ENCODE data around the gene SDS. TPM values are rescaled to one million over a fixed set of nuclear protein-coding genes. Genes with fewer than 3 reads are reported as not detected.

The SDS gene
- total RNA-seq, 1 experiment from 2014 or later: not detected

- Histone ChIP-seq H3K36me3 (ENCODE audit: insufficient read depth, low read length) (no peaks in the 10 kb centered on the region), H2AFZ (ENCODE audit: low read length) (no peak overlapping the region), H3K9ac (ENCODE audit: low read length) (no peak overlapping the region), H3K79me2 (ENCODE audit: low read length) (no peaks in the 10 kb centered on the region), H3K27me3 (ENCODE audit: low read length) (no peaks in the 10 kb centered on the region; the same call in 1 of the 2 replicates), H3K4me2 (ENCODE audit: low read depth, low read length, poor library complexity, severe bottlenecking) (no peak overlapping the region), H3K9me3 (ENCODE audit: low read length) (no peaks in the 10 kb centered on the region), H4K20me1 (ENCODE audit: insufficient read depth, low read depth, low read length) (no peaks in the 10 kb centered on the region; the same call in 1 of the 2 replicates), H3K27ac (ENCODE audit: low read length) (no peak overlapping the region), H3K9me2 (replicated peaks; ENCODE audit: insufficient read depth, low read length) (no peaks in the 10 kb centered on the region), H3K4me3 (ENCODE audit: low read length) (no peak overlapping the region), H3K4me1 (ENCODE audit: low read length) (no peaks in the 10 kb centered on the region)
- DNase-seq: no peak
Measured at GRCh38 chr12:113436586-113436985, 32.9 kb upstream of the SDS start.

GRCh38 chr12:113435367-113435766, 31.7 kb upstream of the SDS start:
- Histone ChIP-seq H3K9me2 (replicated peaks; ENCODE audit: insufficient read depth, low read length) (no peaks in the 10 kb centered on the region), H3K9me3 (ENCODE audit: low read length) (no peaks in the 10 kb centered on the region), H3K4me1 (ENCODE audit: low read length) (no peaks in the 10 kb centered on the region), H3K79me2 (ENCODE audit: low read length) (no peaks in the 10 kb centered on the region), H3K4me3 (ENCODE audit: low read length) (no peak overlapping the region), H3K27me3 (ENCODE audit: low read length) (no peaks in the 10 kb centered on the region; the same call in 1 of the 2 replicates), H3K27ac (ENCODE audit: low read length) (no peak overlapping the region), H3K36me3 (ENCODE audit: insufficient read depth, low read length) (no peaks in the 10 kb centered on the region), H2AFZ (ENCODE audit: low read length) (no peak overlapping the region), H4K20me1 (ENCODE audit: insufficient read depth, low read depth, low read length) (no peaks in the 10 kb centered on the region; the same call in 1 of the 2 replicates), H3K4me2 (ENCODE audit: low read depth, low read length, poor library complexity, severe bottlenecking) (no peak overlapping the region), H3K9ac (ENCODE audit: low read length) (no peak overlapping the region)
- DNase-seq: no peak

GRCh38 chr12:113432986-113433385, 29.3 kb upstream of the SDS start:
- no peak for DNase-seq
- H4K20me1 ChIP-seq (ENCODE audit: insufficient read depth, low read depth, low read length): no peaks in the 10 kb centered on the region
- no peak overlapping the region for H2AFZ ChIP-seq (ENCODE audit: low read length)
- no peaks in the 10 kb centered on the region for H3K4me1 ChIP-seq (ENCODE audit: low read length)
- no peaks in the 10 kb centered on the region for H3K79me2 ChIP-seq (ENCODE audit: low read length)
- no peaks in the 10 kb centered on the region for H3K9me3 ChIP-seq (ENCODE audit: low read length)
- no peak overlapping the region for H3K4me2 ChIP-seq (ENCODE audit: low read depth, low read length, poor library complexity, severe bottlenecking)
- H3K27me3 ChIP-seq (ENCODE audit: low read length): no peaks in the 10 kb centered on the region
- H3K9ac ChIP-seq (ENCODE audit: low read length): no peak overlapping the region
- no peak overlapping the region for H3K4me3 ChIP-seq (ENCODE audit: low read length)
- no peaks in the 10 kb centered on the region for H3K9me2 ChIP-seq (replicated peaks; ENCODE audit: insufficient read depth, low read length)
- H3K36me3 ChIP-seq (ENCODE audit: insufficient read depth, low read length): no peaks in the 10 kb centered on the region
- no peak overlapping the region for H3K27ac ChIP-seq (ENCODE audit: low read length)

GRCh38 chr12:113428482-113428881, 24.8 kb upstream of the SDS start:
- no peak overlapping the region for H3K4me2 ChIP-seq (ENCODE audit: low read depth, low read length, poor library complexity, severe bottlenecking)
- H3K4me1 ChIP-seq (ENCODE audit: low read length): peaks cover 16% of the 10 kb centered on the region
- no peaks in the 10 kb centered on the region for H3K79me2 ChIP-seq (ENCODE audit: low read length)
- no peaks in the 10 kb centered on the region for H3K36me3 ChIP-seq (ENCODE audit: insufficient read depth, low read length)
- no peaks in the 10 kb centered on the region for H4K20me1 ChIP-seq (ENCODE audit: insufficient read depth, low read depth, low read length)
- no peaks in the 10 kb centered on the region for H3K27me3 ChIP-seq (ENCODE audit: low read length)
- H3K9me2 ChIP-seq (replicated peaks; ENCODE audit: insufficient read depth, low read length): no peaks in the 10 kb centered on the region
- DNase-seq: no peak
- no peaks in the 10 kb centered on the region for H3K9me3 ChIP-seq (ENCODE audit: low read length)
- no peak overlapping the region for H3K4me3 ChIP-seq (ENCODE audit: low read length)
- no peak overlapping the region for H3K9ac ChIP-seq (ENCODE audit: low read length)
- no peak overlapping the region for H2AFZ ChIP-seq (ENCODE audit: low read length)
- no peak overlapping the region for H3K27ac ChIP-seq (ENCODE audit: low read length)

- Histone ChIP-seq H3K9me3 (ENCODE audit: low read length) (no peaks in the 10 kb centered on the region), H3K27ac (ENCODE audit: low read length) (no peak overlapping the region), H3K27me3 (ENCODE audit: low read length) (no peaks in the 10 kb centered on the region), H3K4me2 (ENCODE audit: low read depth, low read length, poor library complexity, severe bottlenecking) (no peak overlapping the region), H3K36me3 (ENCODE audit: insufficient read depth, low read length) (no peaks in the 10 kb centered on the region), H3K79me2 (ENCODE audit: low read length) (no peaks in the 10 kb centered on the region), H3K4me1 (ENCODE audit: low read length) (peaks cover 16% of the 10 kb centered on the region), H4K20me1 (ENCODE audit: insufficient read depth, low read depth, low read length) (no peaks in the 10 kb centered on the region), H2AFZ (ENCODE audit: low read length) (no peak overlapping the region), H3K9me2 (replicated peaks; ENCODE audit: insufficient read depth, low read length) (no peaks in the 10 kb centered on the region), H3K4me3 (ENCODE audit: low read length) (no peak overlapping the region), H3K9ac (ENCODE audit: low read length) (no peak overlapping the region)
- DNase-seq: no peak
Measured at GRCh38 chr12:113427882-113428281, 24.2 kb upstream of the SDS start.

- Histone ChIP-seq H3K79me2 (ENCODE audit: low read length) (no peaks in the 10 kb centered on the region), H3K9me3 (ENCODE audit: low read length) (no peaks in the 10 kb centered on the region), H3K27me3 (ENCODE audit: low read length) (no peaks in the 10 kb centered on the region), H3K9me2 (replicated peaks; ENCODE audit: insufficient read depth, low read length) (no peaks in the 10 kb centered on the region), H3K9ac (ENCODE audit: low read length) (no peak overlapping the region), H3K36me3 (ENCODE audit: insufficient read depth, low read length) (no peaks in the 10 kb centered on the region), H3K4me1 (ENCODE audit: low read length) (peaks cover 26% of the 10 kb centered on the region), H2AFZ (ENCODE audit: low read length) (no peak overlapping the region), H3K4me3 (ENCODE audit: low read length) (no peak overlapping the region), H3K27ac (ENCODE audit: low read length) (no peak overlapping the region), H4K20me1 (ENCODE audit: insufficient read depth, low read depth, low read length) (0 out of 2 replicates have a peak, but pooled peaks cover 5% of the 10 kb centered on the region), H3K4me2 (ENCODE audit: low read depth, low read length, poor library complexity, severe bottlenecking) (peak overlapping the region; percentile 46)
- DNase-seq: peak; percentile 86
Measured at GRCh38 chr12:113425960-113426453, 22.3 kb upstream of the SDS start.

GRCh38 chr12:113424915-113425823, 21.5 kb upstream of the SDS start:
- H3K36me3 ChIP-seq (ENCODE audit: insufficient read depth, low read length): no peaks in the 10 kb centered on the region
- no peaks in the 10 kb centered on the region for H3K9me3 ChIP-seq (ENCODE audit: low read length)
- H3K9ac ChIP-seq (ENCODE audit: low read length): no peak overlapping the region
- peak overlapping the region; percentile 46 for H3K4me2 ChIP-seq (ENCODE audit: low read depth, low read length, poor library complexity, severe bottlenecking)
- no peaks in the 10 kb centered on the region for H3K27me3 ChIP-seq (ENCODE audit: low read length)
- H3K4me3 ChIP-seq (ENCODE audit: low read length): no peak overlapping the region
- H3K79me2 ChIP-seq (ENCODE audit: low read length): no peaks in the 10 kb centered on the region
- no peak overlapping the region for H3K27ac ChIP-seq (ENCODE audit: low read length)
- DNase-seq: peak; percentile 73
- H3K9me2 ChIP-seq (replicated peaks; ENCODE audit: insufficient read depth, low read length): no peaks in the 10 kb centered on the region
- 0 out of 2 replicates have a peak, but pooled peaks cover 5% of the 10 kb centered on the region for H4K20me1 ChIP-seq (ENCODE audit: insufficient read depth, low read depth, low read length)
- no peak overlapping the region for H2AFZ ChIP-seq (ENCODE audit: low read length)
- peaks cover 26% of the 10 kb centered on the region for H3K4me1 ChIP-seq (ENCODE audit: low read length)

- no peak overlapping the region for H3K4me3 ChIP-seq (ENCODE audit: low read length)
- H3K27me3 ChIP-seq (ENCODE audit: low read length): no peaks in the 10 kb centered on the region
- H2AFZ ChIP-seq (ENCODE audit: low read length): no peak overlapping the region
- no peak overlapping the region for H3K27ac ChIP-seq (ENCODE audit: low read length)
- H3K9me2 ChIP-seq (replicated peaks; ENCODE audit: insufficient read depth, low read length): no peaks in the 10 kb centered on the region
- H3K4me2 ChIP-seq (ENCODE audit: low read depth, low read length, poor library complexity, severe bottlenecking): no peak overlapping the region
- DNase-seq: no peak
- no peak overlapping the region for H3K9ac ChIP-seq (ENCODE audit: low read length)
- H3K4me1 ChIP-seq (ENCODE audit: low read length): peaks cover 26% of the 10 kb centered on the region
- H4K20me1 ChIP-seq (ENCODE audit: insufficient read depth, low read depth, low read length): 0 out of 2 replicates have a peak, but pooled peaks cover 5% of the 10 kb centered on the region
- no peaks in the 10 kb centered on the region for H3K79me2 ChIP-seq (ENCODE audit: low read length)
- H3K36me3 ChIP-seq (ENCODE audit: insufficient read depth, low read length): no peaks in the 10 kb centered on the region
- H3K9me3 ChIP-seq (ENCODE audit: low read length): no peaks in the 10 kb centered on the region
Measured at GRCh38 chr12:113424456-113424855, 20.8 kb upstream of the SDS start.
